Left lung (tissue), 10 donors: ENCODE measurements around the gene PCK1. TPM values are rescaled to one million over a fixed set of nuclear protein-coding genes. Genes with fewer than 3 reads are reported as not detected.

ENCODE experiments used
- ATAC-seq: fragments of 200-7000 bp; cut with Tn5 transposase; one replicate; pipeline ENCODE4 v1.9.1; 2020; ENCODE audit warnings: moderate library complexity
- DNase-seq, 4 donors: peaks; one replicate each; pipeline ENCODE4 v3.0.0-alpha.2; 2013 to 2020
- H3K27ac ChIP-seq, 2 donors: fragments of 200-600 bp; sonication (generic) in 1 of 2; one replicate each; pipeline versions ENCODE4 v1.5.0 to v1.8.0; 2020 to 2021
- H3K27me3 ChIP-seq, 2 donors: fragments of 200-600 bp; sonication (generic) in 1 of 2; one replicate each; pipeline versions ENCODE4 v1.5.0 to v1.8.0; 2020 to 2021
- H3K36me3 ChIP-seq, 2 donors: fragments of 200-600 bp; sonication (generic) in 1 of 2; one replicate each; pipeline versions ENCODE4 v1.5.0 to v1.8.0; 2020 to 2021
- H3K4me1 ChIP-seq, 2 donors: fragments of 200-600 bp; one replicate each; pipeline ENCODE4 v1.8.0; 2021
- H3K4me3 ChIP-seq, 2 donors: fragments of 200-600 bp; sonication (generic) in 1 of 2; one replicate each; pipeline versions ENCODE4 v1.5.0 to v1.8.0; 2020 to 2021; ENCODE audit warnings: mild to moderate bottlenecking in 1 of 2
- H3K9me3 ChIP-seq, 2 donors: fragments of 200-600 bp; sonication (generic) in 1 of 2; one replicate each; pipeline versions ENCODE4 v1.5.0 to v1.8.0; 2020 to 2021
- intact Hi-C, 2 donors: fragments of 100-400 bp; cut with DNase I; formaldehyde crosslinking; loops; one replicate each; pipeline versions ENCODE4 v1.11.2 to v1.14.2; 2022
- polyA plus RNA-seq, 6 donors: library from polyadenylated mRNA; unstranded; fragments of 120-200 nt; gene quantifications; one replicate each; pipeline ENCODE4 v1.2.1, GENCODE V29; 2013; ENCODE audit not compliant: insufficient read length in 6 of 6
- total RNA-seq, 2 donors: library from RNA; stranded (reverse); fragmentation: NEBNext Ultra II Directional; extraction: Animal tissue kit (Norgen Biotek cat#: 25700); gene quantifications; one replicate each; pipeline ENCODE4 v1.2.1, GENCODE V29; 2021
- TF ChIP-seq, protein P1 (sequence below), 2 donors: fragments of 200-600 bp; sonication (generic) in 1 of 2; IDR thresholded peaks; one replicate each; pipeline versions ENCODE4 v1.5.0 to v1.8.0; 2021; ENCODE audit warnings: antibody characterized with exemption in 2 of 2
- donor health status: DM: no; HTN: yes; CAD: no.
- donor health status: DM: no; HTN: no; CAD: no.

PCK1 gene
- total and polyA plus RNA-seq, 8 donors = 0.08 to 0.41 (median 0.29) TPM; not detected in 2

GRCh38 chr20:57614490-57615444 lies 53.9 kb downstream of the PCK1 start:
- H3K9me3 ChIP-seq = no peaks in the 10 kb centered on the region
- peaks cover 0 to 25% of the 10 kb centered on the region in 2 donors for H3K4me1 ChIP-seq
- intact Hi-C loops = no loop called here
- TF ChIP-seq, protein P1, sequence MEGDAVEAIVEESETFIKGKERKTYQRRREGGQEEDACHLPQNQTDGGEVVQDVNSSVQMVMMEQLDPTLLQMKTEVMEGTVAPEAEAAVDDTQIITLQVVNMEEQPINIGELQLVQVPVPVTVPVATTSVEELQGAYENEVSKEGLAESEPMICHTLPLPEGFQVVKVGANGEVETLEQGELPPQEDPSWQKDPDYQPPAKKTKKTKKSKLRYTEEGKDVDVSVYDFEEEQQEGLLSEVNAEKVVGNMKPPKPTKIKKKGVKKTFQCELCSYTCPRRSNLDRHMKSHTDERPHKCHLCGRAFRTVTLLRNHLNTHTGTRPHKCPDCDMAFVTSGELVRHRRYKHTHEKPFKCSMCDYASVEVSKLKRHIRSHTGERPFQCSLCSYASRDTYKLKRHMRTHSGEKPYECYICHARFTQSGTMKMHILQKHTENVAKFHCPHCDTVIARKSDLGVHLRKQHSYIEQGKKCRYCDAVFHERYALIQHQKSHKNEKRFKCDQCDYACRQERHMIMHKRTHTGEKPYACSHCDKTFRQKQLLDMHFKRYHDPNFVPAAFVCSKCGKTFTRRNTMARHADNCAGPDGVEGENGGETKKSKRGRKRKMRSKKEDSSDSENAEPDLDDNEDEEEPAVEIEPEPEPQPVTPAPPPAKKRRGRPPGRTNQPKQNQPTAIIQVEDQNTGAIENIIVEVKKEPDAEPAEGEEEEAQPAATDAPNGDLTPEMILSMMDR (IDR thresholded peaks at IDR 0.05) = no peak
- no peak for ATAC-seq
- peaks cover 0 to 4% of the 10 kb centered on the region in 2 donors for H3K36me3 ChIP-seq
- DNase-seq = peak in 1 of 4 donors; percentile 51
- H3K4me3 ChIP-seq = no peak overlapping the region
- peaks cover 0 to 10% of the 10 kb centered on the region in 2 donors for H3K27me3 ChIP-seq
- no peak overlapping the region for H3K27ac ChIP-seq

DNA sequence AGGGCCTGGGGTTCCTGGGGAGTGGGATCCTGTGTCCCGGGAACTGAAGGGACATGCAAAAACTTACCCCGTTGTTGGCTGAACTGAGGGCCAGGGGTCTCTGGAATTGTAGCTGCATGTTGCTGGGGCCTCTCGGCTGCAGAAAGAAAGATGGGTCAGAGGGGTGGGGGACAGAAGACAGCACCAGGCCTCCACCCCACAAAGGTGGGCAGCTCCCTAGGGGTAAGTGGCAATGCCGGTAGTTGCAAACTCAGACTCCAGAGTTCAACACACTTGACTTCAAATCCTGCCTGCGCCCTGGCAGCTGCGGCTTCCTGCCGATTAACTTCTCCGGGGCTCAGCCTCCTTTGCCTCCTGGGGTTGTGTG lies 54.5 kb downstream of the PCK1 start:
- H3K4me1 ChIP-seq = peaks cover 0 to 31% of the 10 kb centered on the region in 2 donors
- H3K4me3 ChIP-seq = no peak overlapping the region
- H3K27me3 ChIP-seq = peaks cover 0 to 3% of the 10 kb centered on the region in 2 donors
- H3K27ac ChIP-seq = no peak overlapping the region
- ATAC-seq (no peak), DNase-seq (no peak)
- intact Hi-C loops = no loop called here
- TF ChIP-seq, protein P1 (IDR thresholded peaks at IDR 0.05) = no peak
- no peaks in the 10 kb centered on the region for H3K9me3 ChIP-seq
- H3K36me3 ChIP-seq = peaks cover 0 to 4% of the 10 kb centered on the region in 2 donors

- Histone ChIP-seq H3K36me3 (peaks cover 0 to 4% of the 10 kb centered on the region in 2 donors), H3K4me1 (peaks cover 0 to 40% of the 10 kb centered on the region in 2 donors), H3K27me3 (no peaks in the 10 kb centered on the region), H3K9me3 (no peaks in the 10 kb centered on the region), H3K4me3 (no peak overlapping the region), H3K27ac (no peak overlapping the region)
- ATAC-seq (no peak), DNase-seq (peak in 2 of 4 donors; percentile 30 to 76)
- intact Hi-C loops = no loop called here
- TF ChIP-seq, protein P1 (IDR thresholded peaks at IDR 0.05) = no peak
Observed at GRCh38 chr20:57616143-57616951, 55.4 kb downstream of the PCK1 start.

- H3K4me1 ChIP-seq = peaks cover 0 to 40% of the 10 kb centered on the region in 2 donors
- DNase-seq (peak in 2 of 4 donors; percentile 30 to 59), ATAC-seq (no peak)
- intact Hi-C loops = no loop called here
- no peaks in the 10 kb centered on the region for H3K9me3 ChIP-seq
- H3K27ac ChIP-seq = no peak overlapping the region
- TF ChIP-seq, protein P1 (IDR thresholded peaks at IDR 0.05) = no peak
- no peak overlapping the region for H3K4me3 ChIP-seq
- peaks cover 0 to 4% of the 10 kb centered on the region in 2 donors for H3K36me3 ChIP-seq
- H3K27me3 ChIP-seq = no peaks in the 10 kb centered on the region
Observed at GRCh38 chr20:57617079-57617795, 56.3 kb downstream of the PCK1 start.

Other genes starting within 250 kb of the PCK1 start
- gene SPO11, start 231.3 kb upstream of the PCK1 start, total RNA-seq = not detected
- not detected for gene SPO11, start 231.3 kb upstream of the PCK1 start, polyA plus RNA-seq
- gene RAE1, start 209.9 kb upstream of the PCK1 start, total RNA-seq = 10 to 100 TPM; 16.4 to 18.1 TPM
- 10 to 100 TPM; 45.8 to 55.5 (median 51.0) TPM for gene RAE1, start 209.9 kb upstream of the PCK1 start, polyA plus RNA-seq
- gene RBM38, start 169.7 kb upstream of the PCK1 start, total RNA-seq = 10 to 100 TPM; 17.6 to 20.0 TPM
- 10 to 100 TPM; 16.8 to 29.5 (median 21.9) TPM for gene RBM38, start 169.7 kb upstream of the PCK1 start, polyA plus RNA-seq
- not detected for gene CTCFL, start 36.0 kb upstream of the PCK1 start, total RNA-seq
- gene CTCFL, start 36.0 kb upstream of the PCK1 start, polyA plus RNA-seq = under 1 TPM; 0.39 to 0.67 (median 0.50) TPM
- gene ZBP1, start 59.3 kb downstream of the PCK1 start, total RNA-seq = 1 to 10 TPM; 1.0 to 5.3 TPM
- under 1 TPM in 4 of 6 donors, not detected in 2; 0.11 to 0.57 (median 0.18) TPM for gene ZBP1, start 59.3 kb downstream of the PCK1 start, polyA plus RNA-seq
- 100 to 1,000 TPM in 1 of 2 donors, 10 to 100 TPM in 1; 41.0 to 109 TPM for gene PMEPA1, start 148.9 kb downstream of the PCK1 start, total RNA-seq
- 10 to 100 TPM; 19.4 to 39.5 (median 24.9) TPM for gene PMEPA1, start 148.9 kb downstream of the PCK1 start, polyA plus RNA-seq